ENCODE measurements around the gene NDUFS3. TPM values are rescaled to one million over a fixed set of nuclear protein-coding genes. Genes with fewer than 3 reads are reported as not detected.

Gene NDUFS3
- total RNA-seq, 6 donors from 2014 or later, result 42.5 to 92.6 (median 72.2) TPM

DNA sequence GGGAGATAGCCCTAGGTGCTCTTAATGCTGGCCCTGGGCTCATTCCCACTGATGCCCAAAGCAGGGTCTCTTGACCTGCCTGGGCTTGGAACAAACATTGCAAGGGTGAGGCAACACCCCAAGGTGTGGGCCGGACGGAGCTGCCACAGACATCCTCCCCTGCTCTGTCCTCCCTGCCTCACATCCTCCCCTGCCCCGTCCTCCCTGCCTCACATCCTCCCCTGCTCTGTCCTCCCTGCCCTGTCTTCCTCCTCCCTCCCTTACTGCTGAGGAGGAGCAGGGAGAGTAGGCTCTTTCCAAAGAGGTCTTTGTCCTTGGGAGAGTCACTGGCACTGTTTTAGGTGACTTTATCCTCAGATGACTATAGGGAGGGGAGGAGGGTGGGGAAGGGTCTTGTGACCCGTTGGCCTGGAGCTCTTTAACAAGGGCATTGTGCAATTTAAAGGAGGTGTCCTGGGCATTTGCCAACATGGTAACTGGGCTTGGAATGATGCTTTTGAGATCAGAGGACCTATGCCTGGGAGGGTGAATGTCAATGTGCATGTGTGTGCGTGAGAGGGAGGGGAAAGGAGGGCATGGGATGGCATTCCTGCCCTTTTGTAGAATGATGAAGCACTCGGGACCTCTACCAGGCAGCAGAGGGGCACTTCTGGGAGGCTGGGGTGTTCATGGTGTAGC is 8.3 kb downstream of the NDUFS3 start:
- TF ChIP-seq POLR2AphosphoS5 (IDR thresholded peaks at IDR 0.05), result no peak
- no peak for TF ChIP-seq EP300 (IDR thresholded peaks at IDR 0.05)
- TF ChIP-seq POLR2A (IDR thresholded peaks at IDR 0.05), result no peak
- TF ChIP-seq, protein P1, sequence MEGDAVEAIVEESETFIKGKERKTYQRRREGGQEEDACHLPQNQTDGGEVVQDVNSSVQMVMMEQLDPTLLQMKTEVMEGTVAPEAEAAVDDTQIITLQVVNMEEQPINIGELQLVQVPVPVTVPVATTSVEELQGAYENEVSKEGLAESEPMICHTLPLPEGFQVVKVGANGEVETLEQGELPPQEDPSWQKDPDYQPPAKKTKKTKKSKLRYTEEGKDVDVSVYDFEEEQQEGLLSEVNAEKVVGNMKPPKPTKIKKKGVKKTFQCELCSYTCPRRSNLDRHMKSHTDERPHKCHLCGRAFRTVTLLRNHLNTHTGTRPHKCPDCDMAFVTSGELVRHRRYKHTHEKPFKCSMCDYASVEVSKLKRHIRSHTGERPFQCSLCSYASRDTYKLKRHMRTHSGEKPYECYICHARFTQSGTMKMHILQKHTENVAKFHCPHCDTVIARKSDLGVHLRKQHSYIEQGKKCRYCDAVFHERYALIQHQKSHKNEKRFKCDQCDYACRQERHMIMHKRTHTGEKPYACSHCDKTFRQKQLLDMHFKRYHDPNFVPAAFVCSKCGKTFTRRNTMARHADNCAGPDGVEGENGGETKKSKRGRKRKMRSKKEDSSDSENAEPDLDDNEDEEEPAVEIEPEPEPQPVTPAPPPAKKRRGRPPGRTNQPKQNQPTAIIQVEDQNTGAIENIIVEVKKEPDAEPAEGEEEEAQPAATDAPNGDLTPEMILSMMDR (IDR thresholded peaks at IDR 0.05), result no peak
- Histone ChIP-seq H3K4me1 (peaks cover 0 to 16% (median 1%) of the 10 kb centered on the region in 4 donors), H3K9me3 (no peaks in the 10 kb centered on the region), H3K27ac (no peak overlapping the region), H3K36me3 (peaks cover 18 to 31% (median 30%) of the 10 kb centered on the region in 4 donors), H3K27me3 (peaks cover 0 to 14% (median 4%) of the 10 kb centered on the region in 4 donors), H3K4me3 (no peak overlapping the region)
- ATAC-seq (ENCODE audit: low FRiP score in 2 of 2) (peak in 1 of 2 donors; percentile 20), DNase-seq (no peak)
- 62 to 75% methylated on average over 6 of the region's 6 CpGs for WGBS, 2 donors

DNA sequence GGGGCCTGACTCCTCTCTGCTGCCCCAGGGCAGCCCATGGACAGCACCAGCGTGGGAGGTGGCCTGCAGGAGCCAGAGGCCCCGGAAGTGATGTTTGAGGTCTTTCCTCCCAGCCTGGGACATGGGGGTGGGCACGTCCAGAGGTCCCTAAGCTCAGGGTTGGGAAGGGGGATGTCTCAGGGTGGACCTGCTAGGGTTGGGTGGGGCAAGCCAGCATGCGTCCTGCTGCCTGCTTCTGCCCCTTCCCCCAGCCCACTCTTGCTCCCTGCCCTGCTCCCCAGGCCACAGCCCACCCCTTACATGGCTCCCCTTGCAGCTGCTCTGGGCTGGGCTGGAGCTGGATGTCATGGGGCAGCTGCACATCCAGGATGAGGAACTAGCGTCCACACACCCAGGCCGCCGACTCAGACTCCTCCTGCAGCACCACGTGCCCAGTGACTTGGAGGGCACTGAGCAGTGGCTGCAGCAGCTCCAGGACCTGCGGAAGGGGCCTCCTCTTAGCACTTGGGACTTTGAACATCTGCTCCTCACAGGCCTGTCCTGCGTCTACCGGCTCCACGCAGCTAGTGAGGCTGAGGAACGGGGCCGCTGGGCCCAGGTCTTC is 9.0 kb downstream of the NDUFS3 start:
- Histone ChIP-seq H3K4me1 (peaks cover 0 to 16% (median 1%) of the 10 kb centered on the region in 4 donors), H3K36me3 (peaks cover 11 to 25% (median 23%) of the 10 kb centered on the region in 4 donors), H3K4me3 (no peak overlapping the region), H3K27ac (peak overlapping the region in 1 of 4 donors; percentile 26), H3K27me3 (peaks cover 0 to 14% (median 4%) of the 10 kb centered on the region in 4 donors), H3K9me3 (no peaks in the 10 kb centered on the region)
- ATAC-seq (ENCODE audit: low FRiP score in 2 of 2) (peak; percentile 64 to 74), DNase-seq (peak in 1 of 2 donors; percentile 70)
- 48 to 66% methylated on average over 4 to 14 of the region's 14 CpGs for WGBS, 2 donors
- peak in 1 of 4 donors; percentile 44 for TF ChIP-seq POLR2A (IDR thresholded peaks at IDR 0.05)
- TF ChIP-seq POLR2AphosphoS5 (IDR thresholded peaks at IDR 0.05), result no peak

GRCh38 chr11:47589118-47589517 is 10.2 kb downstream of the NDUFS3 start:
- ATAC-seq (ENCODE audit: low FRiP score in 2 of 2) (no peak), DNase-seq (no peak)
- 81 to 88% methylated on average over 8 to 11 of the region's 11 CpGs for WGBS, 2 donors
- no peak overlapping the region for H3K27ac ChIP-seq
- H3K4me3 ChIP-seq, result peak overlapping the region in 1 of 4 donors; percentile 39
- no peak for TF ChIP-seq EP300 (IDR thresholded peaks at IDR 0.05)
- TF ChIP-seq, protein P1 (IDR thresholded peaks at IDR 0.05), result no peak
- no peak for TF ChIP-seq POLR2A (IDR thresholded peaks at IDR 0.05)
- no peak for TF ChIP-seq POLR2AphosphoS5 (IDR thresholded peaks at IDR 0.05)
- peaks cover 0 to 20% (median 10%) of the 10 kb centered on the region in 4 donors for H3K27me3 ChIP-seq
- H3K36me3 ChIP-seq, result peaks cover 0 to 12% (median 10%) of the 10 kb centered on the region in 4 donors
- peaks cover 7 to 22% (median 8%) of the 10 kb centered on the region in 4 donors for H3K4me1 ChIP-seq
- no peaks in the 10 kb centered on the region for H3K9me3 ChIP-seq

DNA sequence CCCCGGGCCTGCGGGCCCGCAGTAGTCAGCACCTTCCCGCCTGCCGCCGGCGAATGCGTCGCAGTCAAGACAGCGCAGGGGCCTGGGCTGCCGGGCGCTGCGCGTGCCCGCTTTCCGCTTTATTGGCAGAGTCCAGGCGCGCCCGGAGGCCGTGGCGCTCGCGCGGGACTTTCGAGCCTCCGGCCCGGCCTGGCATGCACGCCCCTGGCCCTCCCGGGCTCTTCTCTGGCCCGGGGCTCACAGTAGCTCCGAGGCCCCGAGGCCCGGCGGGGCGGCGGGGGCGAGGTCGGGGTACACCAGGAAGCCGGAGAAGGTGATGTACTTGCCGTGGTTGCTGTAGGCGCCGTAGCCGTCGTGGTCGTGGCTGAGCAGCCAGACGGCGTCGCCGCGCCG is 10.7 kb downstream of the NDUFS3 start:
- peak overlapping the region; percentile 19 to 39 (median 27) for H3K4me3 ChIP-seq
- ATAC-seq (ENCODE audit: low FRiP score in 2 of 2), result no peak
- peaks cover 10 to 26% (median 11%) of the 10 kb centered on the region in 4 donors for H3K4me1 ChIP-seq
- peak in 1 of 2 donors; percentile 83 for DNase-seq
- H3K36me3 ChIP-seq, result peaks cover 0 to 7% (median 5%) of the 10 kb centered on the region in 4 donors
- H3K9me3 ChIP-seq, result no peaks in the 10 kb centered on the region
- WGBS, 2 donors, result 69 to 85% methylated on average over 28 to 32 of the region's 51 CpGs
- peaks cover 0 to 24% (median 12%) of the 10 kb centered on the region in 4 donors for H3K27me3 ChIP-seq
- no peak for TF ChIP-seq POLR2AphosphoS5 (IDR thresholded peaks at IDR 0.05)
- TF ChIP-seq, protein P1 (IDR thresholded peaks at IDR 0.05), result no peak
- TF ChIP-seq POLR2A (IDR thresholded peaks at IDR 0.05), result no peak
- no peak for TF ChIP-seq EP300 (IDR thresholded peaks at IDR 0.05)
- H3K27ac ChIP-seq, result no peak overlapping the region
